Epidermal melanocyte (primary cell): Measurements from ENCODE around the gene TTYH2.
A peak's percentile ranks its signal among the peaks of the same experiment; 100 is the strongest.

Experiments used
- DNase-seq: peaks from one replicate; pipeline ENCODE4 v3.0.0; 2011; ENCODE audit warnings: low spot score; ENCODE audit not compliant: insufficient read length

Gene TTYH2

GRCh38 chr17:74233937-74234336, 20.6 kb downstream of the TTYH2 start:
- DNase-seq, result no peak

- no peak for DNase-seq
Observed at GRCh38 chr17:74234486-74234885, 21.1 kb downstream of the TTYH2 start.

DNA sequence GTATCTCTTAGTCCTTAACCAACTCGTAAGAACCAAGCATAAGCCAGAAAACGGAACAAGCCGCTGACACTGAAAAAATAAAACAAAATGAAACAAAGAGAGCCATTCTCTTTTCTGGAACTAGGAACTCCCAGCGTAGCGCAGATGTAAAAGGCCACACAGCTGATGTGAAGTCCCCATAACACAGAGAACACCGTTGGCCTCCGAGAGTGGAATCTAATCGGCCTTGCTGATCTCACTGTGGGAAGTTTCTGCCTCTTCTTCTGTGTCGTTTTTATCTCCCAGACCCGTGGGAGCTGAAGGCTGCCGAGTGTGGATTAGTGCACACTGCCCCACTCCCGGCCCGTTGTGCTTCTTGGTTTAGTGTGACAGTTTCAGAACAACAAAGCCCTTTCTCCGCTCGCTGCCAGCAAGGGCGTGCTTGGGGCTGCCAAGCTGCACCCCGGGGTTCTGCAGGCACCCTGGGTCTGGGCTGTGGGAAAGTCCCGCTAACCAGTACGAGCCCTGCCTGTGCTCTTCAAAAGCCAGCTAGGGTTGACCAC, 21.7 kb downstream of the TTYH2 start:
- DNase-seq, result peak; percentile 46

DNA sequence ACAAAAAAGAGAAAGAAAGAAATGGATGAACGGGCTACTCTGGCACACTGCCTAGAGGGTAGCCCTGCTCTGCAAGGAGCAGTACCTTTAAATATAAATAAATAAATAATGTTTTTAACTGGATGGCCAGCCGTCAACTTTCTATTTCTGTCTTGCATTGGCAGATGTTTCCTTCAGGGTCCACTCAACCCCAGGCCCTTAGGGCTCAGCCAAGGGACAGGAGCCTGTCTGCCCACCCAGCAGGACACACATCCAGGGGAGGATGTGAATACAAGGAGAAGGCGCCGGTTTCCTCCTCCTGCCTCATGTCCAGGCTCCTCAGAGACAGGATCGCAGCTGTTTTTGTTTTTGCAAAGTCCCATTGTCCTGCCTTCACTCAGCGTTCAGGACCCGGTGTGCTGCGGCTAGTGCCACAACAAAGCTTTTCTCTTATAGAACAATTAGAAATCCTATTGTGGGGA, 22.6 kb downstream of the TTYH2 start:
- DNase-seq, result no peak

DNA sequence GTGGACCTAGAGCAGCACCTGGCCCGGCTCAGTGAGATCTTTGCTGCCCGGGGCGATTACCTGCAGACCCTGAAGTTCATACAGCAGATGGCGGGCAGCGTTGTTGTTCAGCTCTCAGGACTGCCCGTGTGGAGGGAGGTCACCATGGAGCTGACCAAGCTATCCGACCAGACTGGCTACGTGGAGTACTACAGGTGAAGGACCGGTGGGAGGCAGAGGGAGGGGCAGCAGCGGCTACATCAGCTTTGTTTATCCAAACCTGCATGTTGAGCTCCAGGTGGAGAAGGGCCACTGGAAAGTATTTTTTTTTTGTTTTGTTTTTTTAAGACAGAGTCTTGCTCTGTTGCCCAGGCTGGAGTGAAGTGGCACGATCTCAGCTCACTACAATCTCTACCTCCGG, 23.9 kb downstream of the TTYH2 start:
- DNase-seq, result no peak

- DNase-seq, result no peak
Observed at GRCh38 chr17:74239172-74239571, 25.8 kb downstream of the TTYH2 start.

GRCh38 chr17:74240618-74241205, 27.3 kb downstream of the TTYH2 start:
- no peak for DNase-seq

GRCh38 chr17:74241431-74241830, 28.1 kb downstream of the TTYH2 start:
- no peak for DNase-seq

GRCh38 chr17:74241847-74242246, 28.5 kb downstream of the TTYH2 start:
- no peak for DNase-seq

- no peak for DNase-seq
Observed at GRCh38 chr17:74243013-74243755, 29.8 kb downstream of the TTYH2 start.

GRCh38 chr17:74244128-74244527, 30.8 kb downstream of the TTYH2 start:
- no peak for DNase-seq

DNA sequence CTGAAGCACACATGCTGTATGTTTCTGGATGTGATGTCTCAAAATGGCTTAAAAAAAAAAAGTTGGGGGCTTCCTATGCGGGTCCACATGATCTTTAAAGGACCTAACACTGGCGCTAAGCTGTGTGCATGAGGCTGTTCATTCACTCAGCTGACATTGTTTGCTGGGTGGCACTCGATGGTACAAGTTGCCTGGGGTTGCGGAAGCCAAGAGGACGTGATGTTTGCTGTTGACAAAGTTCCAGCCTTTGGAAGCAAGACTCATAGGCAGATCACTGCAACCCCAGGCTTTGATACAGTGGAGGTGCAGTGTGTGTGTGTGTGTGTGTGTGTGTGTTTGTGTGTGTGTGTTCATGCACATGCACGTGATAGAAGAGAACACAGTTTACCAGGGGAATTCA, 31.2 kb downstream of the TTYH2 start:
- DNase-seq, result no peak

- DNase-seq, result no peak
Observed at GRCh38 chr17:74245145-74245831, 31.9 kb downstream of the TTYH2 start.

- peak; percentile 74 for DNase-seq
Observed at GRCh38 chr17:74245871-74246270, 32.5 kb downstream of the TTYH2 start.

DNA sequence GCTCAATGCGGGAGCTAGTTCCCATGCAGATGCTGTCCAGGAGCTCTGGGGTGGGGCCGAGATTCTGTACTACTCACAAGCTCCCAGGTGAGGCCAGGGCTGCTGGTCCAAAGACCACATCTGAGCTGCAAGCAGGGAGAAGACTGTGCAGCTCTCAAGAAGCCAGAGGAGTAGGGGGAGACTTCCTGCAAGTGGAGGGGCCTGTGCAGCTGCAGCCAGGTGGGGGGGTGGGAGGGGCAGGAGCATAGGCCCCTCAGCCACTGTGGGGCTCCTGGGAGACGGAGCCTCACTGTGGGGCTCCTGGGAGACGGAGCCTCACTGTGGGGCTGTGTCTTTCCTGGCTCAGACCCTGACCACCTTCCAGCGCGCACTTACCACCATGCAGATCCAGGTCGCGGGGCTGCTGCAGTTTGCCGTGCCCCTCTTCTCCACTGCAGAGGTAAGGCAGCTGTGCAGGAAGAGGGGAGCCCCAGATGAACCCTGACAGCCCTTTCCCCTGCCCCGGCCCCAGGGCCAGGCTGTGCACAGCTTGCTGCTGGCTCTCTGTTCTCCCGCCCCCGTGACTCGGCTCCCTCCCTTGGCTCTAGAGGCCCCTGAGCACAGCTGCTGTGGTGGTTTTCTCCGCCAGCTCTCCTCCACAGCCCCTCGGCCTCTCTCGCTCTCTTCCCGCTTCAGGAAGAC, 36.4 kb downstream of the TTYH2 start:
- DNase-seq, result no peak

DNA sequence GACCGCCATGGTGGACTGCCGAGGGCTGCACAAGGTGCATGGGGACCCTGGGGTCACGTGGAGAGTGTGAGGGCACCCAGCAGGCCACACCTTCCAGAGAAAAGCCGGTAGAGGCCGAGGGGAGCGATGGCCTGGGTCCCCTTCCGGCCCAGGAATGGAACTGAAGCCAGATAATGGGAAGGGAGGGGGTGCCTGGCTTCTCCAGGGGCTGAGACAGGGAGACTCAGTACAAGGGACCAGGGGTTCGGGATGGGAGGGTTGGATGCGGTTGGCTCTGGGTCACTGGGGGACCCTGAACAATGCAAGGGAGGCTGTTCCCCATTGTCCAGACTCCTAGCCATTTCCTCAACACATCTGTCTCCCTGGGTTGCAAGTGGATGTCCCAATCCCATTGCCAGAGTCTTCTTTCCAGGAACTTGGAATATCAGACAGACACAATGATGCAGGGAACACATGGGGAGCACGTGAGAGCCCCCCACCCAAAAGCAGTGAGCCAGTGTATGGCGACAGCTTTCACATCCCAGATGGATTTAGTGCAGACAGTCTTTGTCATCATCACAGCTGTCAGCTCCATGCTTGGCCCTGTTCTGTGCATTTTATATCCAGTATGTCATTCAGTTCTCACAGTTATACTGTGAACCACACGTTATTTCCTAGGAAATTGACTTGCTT, 37.1 kb downstream of the TTYH2 start:
- no peak for DNase-seq

- no peak for DNase-seq
Observed at GRCh38 chr17:74251051-74251450, 37.7 kb downstream of the TTYH2 start.

GRCh38 chr17:74251569-74251968, 38.2 kb downstream of the TTYH2 start:
- DNase-seq, result no peak

GRCh38 chr17:74252211-74252610, 38.8 kb downstream of the TTYH2 start:
- DNase-seq, result no peak

DNA sequence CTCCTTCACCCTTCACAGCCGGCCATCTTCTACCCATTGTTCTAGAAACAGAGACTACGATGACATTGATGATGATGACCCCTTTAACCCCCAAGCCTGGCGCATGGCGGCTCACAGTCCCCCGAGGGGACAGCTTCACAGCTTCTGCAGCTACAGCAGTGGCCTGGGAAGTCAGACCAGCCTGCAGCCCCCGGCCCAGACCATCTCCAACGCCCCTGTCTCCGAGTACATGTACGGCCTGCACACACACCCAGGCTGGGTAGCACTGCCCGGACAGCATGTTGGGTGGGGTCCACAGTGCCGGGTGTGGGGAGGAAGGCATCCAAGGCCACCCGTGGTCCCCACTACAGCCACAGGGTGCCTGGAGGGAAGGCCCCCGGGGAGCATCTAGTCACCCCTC, 39.7 kb downstream of the TTYH2 start:
- no peak for DNase-seq

DNA sequence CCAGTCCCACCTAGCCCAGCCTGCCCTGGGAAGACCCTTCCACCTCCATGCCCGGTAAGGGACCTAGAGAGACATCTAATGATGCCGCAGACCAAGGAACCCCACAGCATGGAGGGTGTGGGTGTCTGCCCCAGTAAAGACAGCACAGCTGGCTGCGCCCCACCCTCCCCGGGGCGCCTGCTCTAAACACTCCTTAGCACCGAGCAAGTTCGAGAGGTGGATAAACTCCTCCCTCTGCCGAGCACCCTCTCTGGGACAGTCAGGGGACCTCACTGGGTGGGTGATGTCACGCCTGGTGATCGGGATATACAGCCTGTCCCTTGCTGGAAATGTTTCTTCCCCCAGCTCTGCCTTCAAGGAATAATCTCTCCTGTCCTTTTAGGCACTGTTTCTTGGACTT, 43.9 kb downstream of the TTYH2 start:
- DNase-seq, result no peak
